Colonic mucosa (tissue), 4 donors: ENCODE results near the gene SMARCA2. TPM values are rescaled to one million over a fixed set of nuclear protein-coding genes. Genes with fewer than 3 reads are reported as not detected.
"Not testable (repeated sequence)": the region's sequence is repeated elsewhere in the genome, so short reads cannot be mapped to it uniquely, and the experiment has no call there.

Experiments used
- DNase-seq: peaks from one replicate; pipeline ENCODE4 v3.0.0-alpha.2; 2020
- H3K27ac ChIP-seq: fragments of 200-600 bp; one replicate; pipeline ENCODE4 v1.8.0; 2021
- H3K27me3 ChIP-seq: fragments of 200-600 bp; one replicate; pipeline ENCODE4 v1.8.0; 2021
- H3K36me3 ChIP-seq: fragments of 200-600 bp; one replicate; pipeline ENCODE4 v1.8.0; 2021
- H3K4me1 ChIP-seq: fragments of 200-600 bp; one replicate; pipeline ENCODE4 v1.8.0; 2021; ENCODE audit warnings: mild to moderate bottlenecking
- H3K4me3 ChIP-seq: fragments of 200-600 bp; one replicate; pipeline ENCODE4 v1.8.0; 2021
- H3K9ac ChIP-seq, 2 donors: one replicate each; pipeline ENCODE4 v1.7.0; 2013; ENCODE audit warnings: control low read depth in 2 of 2, low read depth in 2 of 2, low read length in 2 of 2
- H3K9me3 ChIP-seq: fragments of 200-600 bp; one replicate; pipeline ENCODE4 v1.8.0; 2021
- intact Hi-C: fragments of 100-400 bp; cut with DNase I; formaldehyde crosslinking; loops from one replicate; pipeline ENCODE4 v1.14.1; 2022
- total RNA-seq, 2 donors: library from RNA; stranded (reverse); fragmentation: NEBNext Ultra II Directional in 1 of 2; extraction: Animal tissue kit (Norgen Biotek cat#: 25700) in 1 of 2; gene quantifications; one replicate each; pipeline ENCODE4 v1.2.1, GENCODE V29; 2021
- TF ChIP-seq, protein P1 (sequence below): fragments of 200-600 bp; IDR thresholded peaks from one replicate; pipeline ENCODE4 v1.8.0; 2022; ENCODE audit warnings: antibody characterized with exemption, mild to moderate bottlenecking
- donor health status: healthy.
- donor health status: DM: no; HTN: no; CAD: no.
- donor health status: DM: no; HTN: no; CAD: no.

SMARCA2 gene
- total RNA-seq, 2 donors from 2014 or later, result 89.4 to 97.0 TPM

DNA sequence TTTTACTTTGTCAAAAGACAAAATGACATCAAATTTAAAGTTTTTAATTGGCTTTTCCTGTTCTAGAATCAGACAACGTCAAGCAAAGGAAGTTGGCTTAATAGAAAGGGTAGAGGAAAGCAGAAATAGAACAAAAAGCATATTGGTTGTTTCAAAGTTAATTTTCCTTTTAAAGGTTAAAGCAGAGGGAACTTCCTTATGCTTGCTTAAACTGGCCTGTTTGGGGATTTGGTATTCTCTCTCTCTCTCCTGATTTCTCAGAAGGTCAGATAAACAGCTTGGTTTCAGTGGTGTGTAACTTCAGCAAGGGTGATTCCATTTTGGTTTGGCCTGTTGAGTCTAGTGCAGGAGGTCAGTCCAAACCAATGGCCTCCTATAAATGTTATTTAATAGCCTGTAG lies 127.1 kb downstream of the SMARCA2 start:
- intact Hi-C loops, result no loop called here
- TF ChIP-seq, protein P1, sequence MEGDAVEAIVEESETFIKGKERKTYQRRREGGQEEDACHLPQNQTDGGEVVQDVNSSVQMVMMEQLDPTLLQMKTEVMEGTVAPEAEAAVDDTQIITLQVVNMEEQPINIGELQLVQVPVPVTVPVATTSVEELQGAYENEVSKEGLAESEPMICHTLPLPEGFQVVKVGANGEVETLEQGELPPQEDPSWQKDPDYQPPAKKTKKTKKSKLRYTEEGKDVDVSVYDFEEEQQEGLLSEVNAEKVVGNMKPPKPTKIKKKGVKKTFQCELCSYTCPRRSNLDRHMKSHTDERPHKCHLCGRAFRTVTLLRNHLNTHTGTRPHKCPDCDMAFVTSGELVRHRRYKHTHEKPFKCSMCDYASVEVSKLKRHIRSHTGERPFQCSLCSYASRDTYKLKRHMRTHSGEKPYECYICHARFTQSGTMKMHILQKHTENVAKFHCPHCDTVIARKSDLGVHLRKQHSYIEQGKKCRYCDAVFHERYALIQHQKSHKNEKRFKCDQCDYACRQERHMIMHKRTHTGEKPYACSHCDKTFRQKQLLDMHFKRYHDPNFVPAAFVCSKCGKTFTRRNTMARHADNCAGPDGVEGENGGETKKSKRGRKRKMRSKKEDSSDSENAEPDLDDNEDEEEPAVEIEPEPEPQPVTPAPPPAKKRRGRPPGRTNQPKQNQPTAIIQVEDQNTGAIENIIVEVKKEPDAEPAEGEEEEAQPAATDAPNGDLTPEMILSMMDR, result no peak
- Histone ChIP-seq H3K36me3 (no peaks in the 10 kb centered on the region), H3K27me3 (no peaks in the 10 kb centered on the region), H3K4me3 (no peak overlapping the region), H3K9me3 (no peaks in the 10 kb centered on the region), H3K4me1 (no peaks in the 10 kb centered on the region), H3K27ac (no peak overlapping the region), H3K9ac (no peak overlapping the region)
- DNase-seq, result no peak

DNA sequence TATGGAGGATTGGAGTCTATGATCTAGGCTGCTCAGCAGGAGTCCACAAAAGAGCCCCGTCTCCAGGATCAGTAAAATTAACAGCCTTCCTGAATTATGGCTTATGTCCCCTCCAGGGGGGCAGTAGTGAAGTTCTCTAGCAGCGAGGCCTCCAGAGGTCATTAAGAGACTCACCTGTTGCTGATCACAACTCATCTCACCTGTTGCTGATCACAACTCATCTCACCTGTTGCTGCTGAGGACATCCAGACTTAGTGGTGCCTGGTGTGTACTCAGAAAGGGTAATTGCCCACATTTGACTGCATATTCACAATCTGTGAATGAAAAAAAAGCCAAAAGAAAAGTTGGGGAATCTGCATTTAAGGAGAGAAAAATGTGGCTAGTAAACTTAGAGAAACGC lies 129.5 kb downstream of the SMARCA2 start:
- no peak overlapping the region for H3K27ac ChIP-seq
- no peak overlapping the region for H3K4me3 ChIP-seq
- no peaks in the 10 kb centered on the region for H3K9me3 ChIP-seq
- no peaks in the 10 kb centered on the region for H3K27me3 ChIP-seq
- H3K4me1 ChIP-seq, result no peaks in the 10 kb centered on the region
- TF ChIP-seq, protein P1, result no peak
- H3K9ac ChIP-seq, result no peak overlapping the region
- DNase-seq, result no peak
- H3K36me3 ChIP-seq, result no peaks in the 10 kb centered on the region
- intact Hi-C loops, result no loop called here

DNA sequence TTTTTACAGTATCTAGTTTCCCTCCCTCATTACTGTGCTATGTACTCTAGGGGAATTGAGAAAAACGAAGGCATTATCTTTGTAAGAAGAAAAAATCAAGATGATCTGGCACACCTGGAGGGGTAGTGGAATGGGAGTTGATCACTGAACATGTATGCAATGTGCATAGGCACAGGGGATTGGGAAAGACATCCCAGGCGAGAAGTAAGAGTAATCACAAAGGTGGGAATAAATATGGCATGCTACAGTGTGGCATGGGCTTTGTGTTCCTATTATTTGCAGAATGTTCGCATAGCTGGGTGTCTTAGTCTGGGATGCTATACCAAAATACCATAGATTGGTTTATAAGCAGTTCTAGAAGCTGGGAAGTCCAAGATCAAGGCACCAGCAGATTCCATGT lies 130.6 kb downstream of the SMARCA2 start:
- H3K4me1 ChIP-seq, result no peaks in the 10 kb centered on the region
- TF ChIP-seq, protein P1, result no peak
- no peak overlapping the region for H3K9ac ChIP-seq
- no peak overlapping the region for H3K27ac ChIP-seq
- DNase-seq, result no peak
- H3K36me3 ChIP-seq, result no peaks in the 10 kb centered on the region
- no peaks in the 10 kb centered on the region for H3K9me3 ChIP-seq
- no peak overlapping the region for H3K4me3 ChIP-seq
- intact Hi-C loops, result no loop called here
- H3K27me3 ChIP-seq, result no peaks in the 10 kb centered on the region

DNA sequence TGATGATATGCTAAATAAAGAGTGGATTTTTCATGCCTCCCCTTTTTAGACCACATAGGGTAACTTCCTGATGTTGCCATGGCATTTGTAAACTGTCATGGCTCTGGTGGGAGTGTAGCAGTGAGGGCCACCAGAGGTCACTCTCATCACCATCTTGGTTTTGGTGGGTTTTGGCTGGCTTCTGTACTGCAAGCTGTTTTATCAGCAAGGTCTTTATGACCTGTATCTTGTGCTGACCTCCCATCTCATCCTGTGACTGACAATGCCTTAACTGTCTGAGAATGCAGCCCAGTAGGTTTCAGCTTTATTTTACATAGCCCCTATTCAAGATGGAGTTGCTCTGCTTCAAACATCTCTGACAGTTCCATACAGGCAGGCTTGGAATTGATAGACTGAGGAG lies 131.6 kb downstream of the SMARCA2 start:
- H3K4me1 ChIP-seq, H3K36me3 ChIP-seq, DNase-seq, H3K27ac ChIP-seq, H3K9me3 ChIP-seq, H3K4me3 ChIP-seq, H3K27me3 ChIP-seq, H3K9ac ChIP-seq, intact Hi-C loops: not testable (repeated sequence)

DNA sequence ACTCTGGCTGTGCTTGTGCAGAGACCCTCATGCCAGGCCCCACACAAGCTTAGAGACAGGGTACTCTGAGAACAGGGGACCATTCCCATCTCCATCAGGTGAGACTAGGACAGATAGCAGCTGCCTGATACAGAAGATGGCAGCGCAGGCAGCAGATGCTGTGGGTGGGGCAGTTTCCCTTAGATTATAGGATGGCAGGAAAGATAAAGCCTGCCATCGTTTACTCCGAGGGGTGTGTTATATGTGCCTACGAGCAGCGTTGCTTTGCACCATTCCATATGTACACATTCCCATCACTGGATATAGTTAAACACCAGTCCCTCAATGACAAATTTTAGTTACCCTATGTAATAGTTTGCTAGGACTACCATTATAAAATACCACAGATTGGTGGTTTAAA lies 135.2 kb downstream of the SMARCA2 start:
- intact Hi-C loops, result no loop called here
- H3K27ac ChIP-seq, result no peak overlapping the region

DNA sequence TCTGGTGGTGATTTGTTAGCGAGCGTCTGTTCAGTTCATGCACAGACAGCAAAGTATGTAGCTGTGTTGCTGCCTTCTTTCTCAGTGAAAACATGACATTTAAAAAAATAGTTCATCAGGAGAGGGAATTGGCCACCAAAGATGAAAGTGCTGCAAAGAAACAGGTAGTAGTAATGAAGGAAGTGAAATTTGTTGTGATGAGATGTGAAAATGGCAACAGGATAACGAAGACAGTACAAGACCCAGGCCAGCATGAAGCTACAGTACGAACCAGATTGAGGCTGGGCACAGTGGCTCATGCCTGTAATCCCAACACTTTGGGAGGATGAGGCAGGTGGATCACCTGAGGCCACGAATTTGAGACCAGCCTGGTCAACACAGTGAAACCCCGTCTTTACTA lies 136.0 kb downstream of the SMARCA2 start:
- no peak overlapping the region for H3K4me3 ChIP-seq
- H3K36me3 ChIP-seq, result no peaks in the 10 kb centered on the region
- TF ChIP-seq, protein P1, result no peak
- no peaks in the 10 kb centered on the region for H3K9me3 ChIP-seq
- DNase-seq, result no peak
- intact Hi-C loops, result no loop called here
- no peaks in the 10 kb centered on the region for H3K4me1 ChIP-seq
- H3K27me3 ChIP-seq, result no peaks in the 10 kb centered on the region
- H3K27ac ChIP-seq, result no peak overlapping the region
- no peak overlapping the region for H3K9ac ChIP-seq

More for the DNA sequence above, 135.2 kb downstream of the SMARCA2 start:
- TF ChIP-seq, protein P1, result no peak
- no peaks in the 10 kb centered on the region for H3K36me3 ChIP-seq
- no peak overlapping the region for H3K9ac ChIP-seq
- no peaks in the 10 kb centered on the region for H3K9me3 ChIP-seq
- DNase-seq, result no peak
- no peaks in the 10 kb centered on the region for H3K4me1 ChIP-seq
- H3K4me3 ChIP-seq, result no peak overlapping the region
- H3K27me3 ChIP-seq, result no peaks in the 10 kb centered on the region
